Measurements from ENCODE around the gene POLR2J.
"Not testable (repeated sequence)": the region's sequence is repeated elsewhere in the genome, so short reads cannot be mapped to it uniquely, and the experiment has no call there.

The POLR2J gene

DNA sequence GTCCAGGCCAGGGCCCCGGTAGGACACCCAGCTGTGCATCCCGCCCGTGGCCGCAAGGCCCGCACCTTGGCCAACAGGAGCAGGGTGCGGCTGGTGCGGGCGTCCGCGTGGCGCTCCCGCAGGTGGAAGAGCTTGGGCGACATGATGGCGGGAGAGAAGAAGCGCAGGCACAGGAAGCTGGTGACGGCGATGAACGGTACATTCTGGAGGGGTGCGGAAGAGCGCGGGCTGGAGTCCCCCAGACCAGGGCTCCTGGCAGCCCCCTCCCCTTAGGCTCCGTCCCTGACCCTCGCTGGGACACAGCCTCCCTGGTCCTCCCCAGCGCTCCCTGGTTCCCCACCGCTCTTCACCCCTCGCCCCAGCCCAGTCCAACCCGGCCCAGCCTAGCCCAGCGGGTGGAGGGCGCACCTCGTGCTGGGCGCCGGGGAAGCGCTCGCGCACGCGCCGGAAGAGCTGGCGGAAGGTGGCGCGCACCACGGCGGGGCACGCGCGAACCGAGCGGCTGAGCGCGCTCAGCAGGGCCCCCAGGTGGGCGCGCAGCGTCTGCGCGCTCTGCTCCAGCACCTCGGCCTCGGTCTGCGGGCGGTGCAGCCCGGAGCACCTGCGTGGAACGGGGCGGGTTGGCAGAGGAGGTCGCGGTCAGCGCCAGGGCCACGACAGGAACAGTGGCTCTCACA is 15.9 kb upstream of the POLR2J start:
- DNase-seq, result not testable (repeated sequence)

- DNase-seq, result not testable (repeated sequence)
Measured at GRCh38 chr7:102494026-102494425, 15.3 kb upstream of the POLR2J start.

- not testable (repeated sequence) for DNase-seq
Measured at GRCh38 chr7:102493220-102493935, 14.7 kb upstream of the POLR2J start.

DNA sequence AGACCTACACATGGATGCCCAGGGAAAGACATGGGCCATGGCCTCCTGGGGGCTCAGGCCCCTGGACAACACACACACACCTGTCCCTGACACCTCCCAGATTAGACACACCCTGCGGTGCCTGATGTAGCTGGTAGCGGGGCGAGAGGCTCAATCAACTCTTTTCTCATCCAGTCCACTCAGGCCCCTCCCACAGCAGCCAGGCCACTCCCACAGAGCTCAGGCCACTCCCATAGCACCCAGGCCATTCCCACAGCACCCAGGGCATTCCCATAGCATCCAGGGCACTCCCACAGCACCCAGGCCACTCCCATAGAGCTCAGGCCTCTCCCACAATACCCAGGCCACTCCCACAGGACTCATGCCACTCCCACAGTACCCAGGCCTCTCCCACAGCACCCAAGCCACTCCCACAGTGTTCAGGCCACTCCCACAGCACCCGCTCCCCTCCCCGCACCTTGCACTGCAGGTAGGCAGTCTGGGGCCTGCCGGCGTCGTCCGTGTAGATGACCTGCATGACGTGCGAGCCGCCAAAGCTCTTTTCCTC is 11.9 kb upstream of the POLR2J start:
- not testable (repeated sequence) for DNase-seq

- DNase-seq, result not testable (repeated sequence)
Measured at GRCh38 chr7:102484317-102484716, 5.6 kb upstream of the POLR2J start.

- DNase-seq, result not testable (repeated sequence)
Measured at GRCh38 chr7:102481962-102482361, 3.2 kb upstream of the POLR2J start.

- DNase-seq, result not testable (repeated sequence)
Measured at GRCh38 chr7:102479982-102480637, 1.4 kb upstream of the POLR2J start.

- not testable (repeated sequence) for DNase-seq
Measured at GRCh38 chr7:102479209-102479584, 475 bp upstream of the POLR2J start.

GRCh38 chr7:102474736-102475435 is 3.8 kb downstream of the POLR2J start:
- not testable (repeated sequence) for DNase-seq

DNA sequence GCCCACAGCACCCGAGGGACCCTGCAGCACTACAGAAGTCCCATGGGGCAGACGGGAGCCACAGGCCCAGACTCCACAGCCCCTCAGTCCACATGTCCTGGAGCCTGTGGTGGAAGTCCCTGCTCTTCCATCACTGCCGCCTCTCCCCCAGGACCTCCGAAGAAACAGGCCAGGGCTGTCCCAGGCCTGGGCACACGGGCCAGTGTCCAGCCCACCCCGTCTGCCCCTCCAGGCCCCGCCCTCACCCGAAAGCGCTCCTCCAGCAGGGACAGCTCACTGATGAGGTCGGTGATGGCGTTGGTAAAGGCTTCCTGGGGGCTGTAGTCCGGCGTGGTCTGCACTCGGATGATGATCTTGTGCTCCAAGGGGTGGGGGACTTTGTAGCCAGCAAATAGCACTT is 4.6 kb downstream of the POLR2J start:
- not testable (repeated sequence) for DNase-seq

GRCh38 chr7:102473271-102473991 is 5.3 kb downstream of the POLR2J start:
- DNase-seq, result no peak

DNA sequence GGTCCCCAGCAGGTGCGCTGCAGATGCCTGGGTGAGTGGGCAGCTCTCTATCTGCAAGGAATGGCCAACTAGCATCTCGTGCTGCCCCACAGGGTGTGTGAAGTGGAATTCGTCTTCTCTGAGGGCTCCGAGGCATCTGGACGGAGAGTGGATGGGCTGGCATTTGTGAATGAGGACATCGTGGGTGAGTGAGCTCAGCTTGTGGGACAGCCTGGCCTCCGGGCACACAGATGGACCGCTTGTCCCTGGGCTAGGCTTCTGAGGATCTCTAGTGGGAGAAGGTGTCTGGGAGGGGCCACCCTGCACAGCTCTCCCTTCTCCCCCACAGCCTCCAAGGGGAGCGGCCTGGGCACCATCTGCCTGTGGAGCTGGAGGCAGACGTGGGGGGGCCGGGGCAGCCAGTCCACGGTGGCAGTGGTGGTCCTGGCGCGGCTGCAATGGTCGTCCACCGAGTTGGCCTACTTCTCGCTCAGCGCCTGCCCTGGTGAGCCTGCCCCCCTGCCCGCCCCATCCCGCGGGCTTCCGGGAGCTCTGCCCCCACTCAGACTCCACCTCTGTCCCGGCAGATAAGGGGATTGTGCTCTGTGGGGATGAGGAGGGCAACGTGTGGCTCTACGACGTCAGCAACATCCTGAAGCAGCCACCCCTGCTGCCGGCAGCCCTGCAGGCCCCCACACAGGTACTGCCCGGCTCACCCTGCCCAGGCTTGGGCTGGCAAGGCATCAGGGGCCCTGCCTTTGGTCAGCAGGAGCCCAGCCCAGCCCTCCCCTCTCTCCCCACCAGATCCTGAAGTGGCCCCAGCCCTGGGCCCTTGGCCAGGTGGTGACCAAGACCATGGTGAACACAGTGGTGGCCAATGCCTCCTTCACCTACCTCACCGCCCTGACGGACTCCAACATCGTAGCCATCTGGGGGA is 6.3 kb downstream of the POLR2J start:
- DNase-seq, result no peak

DNA sequence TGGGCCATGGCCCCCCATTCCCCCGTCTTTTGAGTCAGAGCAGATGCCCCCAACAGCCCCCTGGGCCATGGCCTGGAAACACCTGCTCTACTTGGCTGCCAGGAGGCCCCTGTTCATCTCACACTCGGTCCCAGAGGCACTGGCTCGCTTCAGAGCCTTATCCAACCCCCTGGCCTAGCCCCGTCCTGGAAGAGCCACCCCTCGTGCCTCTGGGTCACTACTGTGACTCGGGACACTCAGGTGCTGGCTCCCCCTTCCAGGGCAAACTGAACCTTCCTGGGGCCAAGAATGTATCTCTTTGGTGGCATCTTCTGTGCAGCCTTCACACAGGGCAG is 7.0 kb downstream of the POLR2J start:
- DNase-seq, result no peak

GRCh38 chr7:102469972-102470825 is 8.5 kb downstream of the POLR2J start:
- no peak for DNase-seq

- DNase-seq, result no peak
Measured at GRCh38 chr7:102469351-102469971, 9.3 kb downstream of the POLR2J start.

- no peak for DNase-seq
Measured at GRCh38 chr7:102468478-102469350, 10.0 kb downstream of the POLR2J start.

DNA sequence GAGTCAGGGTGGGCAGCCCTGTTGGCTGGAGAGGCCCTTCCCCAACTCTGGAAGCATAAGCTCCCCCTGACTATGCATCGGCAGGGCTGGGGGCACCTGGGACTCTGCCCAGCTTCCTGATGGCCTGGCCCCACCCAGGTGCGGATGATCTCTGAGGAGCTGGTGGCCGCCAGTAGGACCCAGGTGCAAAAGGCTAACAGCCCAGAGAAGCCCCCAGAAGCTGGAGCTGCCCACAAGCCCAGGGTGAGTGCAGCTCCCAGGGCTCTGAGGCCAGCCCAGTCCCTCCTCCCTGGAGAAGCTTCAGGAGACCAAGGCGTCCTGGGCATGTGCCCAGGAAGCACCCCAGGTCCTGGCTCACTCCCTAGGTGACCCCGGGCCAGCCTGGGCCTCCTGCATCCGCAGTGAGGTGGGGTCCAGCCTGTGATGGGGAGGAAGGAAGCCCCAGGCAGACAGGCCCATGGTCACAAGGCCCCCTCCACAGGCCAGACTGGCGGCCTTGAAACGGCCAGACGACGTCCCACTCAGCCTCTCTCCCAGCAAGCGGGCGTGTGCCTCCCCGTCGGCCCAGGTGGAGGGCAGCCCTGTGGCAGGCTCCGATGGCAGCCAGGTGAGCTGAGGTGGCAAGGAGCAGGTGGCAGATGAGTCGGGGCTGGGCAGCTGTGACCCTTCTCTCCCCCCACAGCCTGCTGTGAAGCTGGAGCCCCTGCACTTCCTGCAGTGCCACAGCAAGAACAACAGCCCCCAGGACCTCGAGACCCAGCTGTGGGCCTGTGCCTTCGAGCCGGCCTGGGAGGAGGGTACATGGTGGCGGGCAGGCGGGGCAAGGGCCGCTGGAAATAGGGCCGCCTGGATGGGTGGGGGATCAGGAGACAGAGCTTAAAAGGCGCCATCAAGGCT is 10.9 kb downstream of the POLR2J start:
- DNase-seq, result no peak

DNA sequence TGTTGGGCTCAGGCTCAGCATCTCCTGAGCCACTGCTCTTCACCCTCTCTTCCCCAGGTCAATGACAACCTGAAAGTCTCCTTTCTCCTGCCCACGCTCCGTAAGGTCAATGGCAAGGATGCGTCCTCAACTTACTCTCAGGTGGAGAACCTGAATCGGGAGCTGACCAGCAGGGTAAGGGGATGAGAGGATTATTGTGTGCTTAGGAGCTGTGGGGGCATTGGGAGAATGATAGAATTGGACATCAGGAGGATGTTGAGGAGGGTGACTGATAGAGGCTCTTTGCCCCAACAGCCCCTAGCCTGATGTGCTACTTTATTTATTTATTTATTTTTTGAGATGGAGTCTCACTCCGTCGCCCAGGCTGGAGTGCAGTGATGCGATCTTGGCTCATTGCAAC is 12.6 kb downstream of the POLR2J start:
- no peak for DNase-seq
